ENCODE data around the gene DLL1. TPM values are rescaled to one million over a fixed set of nuclear protein-coding genes. Genes with fewer than 3 reads are reported as not detected.

Gene DLL1
- total RNA-seq, 4 donors from 2014 or later: 8.7 to 24.3 (median 19.2) TPM

GRCh38 chr6:170253226-170253909 is 37.5 kb downstream of the DLL1 start:
- no peak for DNase-seq

GRCh38 chr6:170251776-170252571 is 38.9 kb downstream of the DLL1 start:
- Histone ChIP-seq H3K4me1 (no peaks in the 10 kb centered on the region), H3K27me3 (no peaks in the 10 kb centered on the region), H3K9me3 (no peaks in the 10 kb centered on the region), H3K36me3 (no peaks in the 10 kb centered on the region), H3K4me3 (no peak overlapping the region), H3K27ac (no peak overlapping the region)
- no peak for DNase-seq
- TF ChIP-seq CTCF (IDR thresholded peaks at IDR 0.05): no peak
- TF ChIP-seq POLR2A (IDR thresholded peaks at IDR 0.05): no peak
- intact Hi-C loops (cut with DNase I; ENCODE audit: low total_unique reads): no loop called here

More at GRCh38 chr6:170253226-170253909, 37.5 kb downstream of the DLL1 start:
- no peaks in the 10 kb centered on the region for H3K4me1 ChIP-seq
- H3K9me3 ChIP-seq: no peaks in the 10 kb centered on the region
- intact Hi-C loops (cut with DNase I; ENCODE audit: low total_unique reads): no loop called here
- TF ChIP-seq POLR2A (IDR thresholded peaks at IDR 0.05) (no peak), CTCF (IDR thresholded peaks at IDR 0.05) (no peak)
- no peak overlapping the region for H3K4me3 ChIP-seq
- no peaks in the 10 kb centered on the region for H3K36me3 ChIP-seq
- H3K27me3 ChIP-seq: no peaks in the 10 kb centered on the region
- no peak overlapping the region for H3K27ac ChIP-seq

- Histone ChIP-seq H3K4me3 (no peak overlapping the region), H3K36me3 (no peaks in the 10 kb centered on the region), H3K9me3 (no peaks in the 10 kb centered on the region), H3K27me3 (no peaks in the 10 kb centered on the region), H3K27ac (no peak overlapping the region), H3K4me1 (no peaks in the 10 kb centered on the region)
- intact Hi-C loops (cut with DNase I; ENCODE audit: low total_unique reads): no loop called here
- DNase-seq: peak; percentile 26 to 43
- no peak for TF ChIP-seq POLR2A (IDR thresholded peaks at IDR 0.05)
- TF ChIP-seq CTCF (IDR thresholded peaks at IDR 0.05): no peak
Observed at GRCh38 chr6:170250981-170251775, 39.7 kb downstream of the DLL1 start.

GRCh38 chr6:170250455-170250854 is 40.4 kb downstream of the DLL1 start:
- intact Hi-C loops (cut with DNase I; ENCODE audit: low total_unique reads): no loop called here
- Histone ChIP-seq H3K36me3 (no peaks in the 10 kb centered on the region), H3K4me3 (no peak overlapping the region), H3K27me3 (no peaks in the 10 kb centered on the region), H3K4me1 (no peaks in the 10 kb centered on the region), H3K9me3 (no peaks in the 10 kb centered on the region), H3K27ac (no peak overlapping the region)
- no peak for DNase-seq
- TF ChIP-seq POLR2A (IDR thresholded peaks at IDR 0.05): no peak
- no peak for TF ChIP-seq CTCF (IDR thresholded peaks at IDR 0.05)

All from uterus (tissue), 4 donors.